Vagina (tissue), 2 donors: ENCODE data around the gene MCM3AP. TPM values are rescaled to one million over a fixed set of nuclear protein-coding genes. Genes with fewer than 3 reads are reported as not detected.

Experiments used
- DNase-seq, 2 donors: peaks; one replicate each; pipeline ENCODE4 v3.0.0-alpha.2; 2017; ENCODE audit errors: extremely low spot score in 2 of 2
- H3K27ac ChIP-seq: fragments of 200-600 bp; sonication (generic); one replicate; pipeline ENCODE4 v1.5.1; 2019
- H3K27me3 ChIP-seq: fragments of 200-600 bp; sonication (generic); one replicate; pipeline ENCODE4 v1.5.1; 2019
- H3K36me3 ChIP-seq, 2 donors: fragments of 200-600 bp; sonication (generic); one replicate each; pipeline ENCODE4 v1.5.1; 2017 to 2019
- H3K4me1 ChIP-seq: fragments of 200-600 bp; sonication (generic); one replicate; pipeline ENCODE4 v1.5.1; 2019
- H3K4me3 ChIP-seq, 2 donors: fragments of 200-600 bp; sonication (generic); 1 replicate in 1 of 2; 2 replicates in 1 of 2; pipeline ENCODE4 v1.5.1; 2016 to 2019
- H3K9me3 ChIP-seq: fragments of 200-600 bp; sonication (generic); one replicate; pipeline ENCODE4 v1.5.1; 2019
- CTCF ChIP-seq, 3 experiments: fragments of 450-650 bp in 2 of 3; fragments of 200-600 bp in 1 of 3; sonication (generic) in 1 of 3; IDR thresholded peaks; one replicate each; pipeline ENCODE4 v1.5.1; 2017 to 2019; ENCODE audit warnings: antibody characterized with exemption in 3 of 3, mild to moderate bottlenecking in 2 of 3, moderate library complexity in 2 of 3
- POLR2A ChIP-seq, 2 donors: fragments of 450-650 bp; IDR thresholded peaks; one replicate each; pipeline ENCODE4 v1.6.1; 2017; ENCODE audit warnings: antibody characterized with exemption in 2 of 2, mild to moderate bottlenecking in 2 of 2, moderate library complexity in 2 of 2
- POLR2AphosphoS5 ChIP-seq, 2 donors: sonication (generic); formaldehyde crosslinking; IDR thresholded peaks; one replicate each; pipeline ENCODE4 v1.9.0; 2017; ENCODE audit warnings: antibody characterized with exemption in 2 of 2, mild to moderate bottlenecking in 2 of 2, low read depth in 1 of 2; ENCODE audit not compliant: insufficient read depth in 1 of 2
- intact Hi-C: fragments of 100-400 bp; cut with DNase I; formaldehyde crosslinking; loops from one replicate; pipeline ENCODE4 v1.15.1; 2023
- total RNA-seq: library from RNA; depleted of rRNA; stranded (reverse); fragments of >200 nt; gene quantifications from one replicate; pipeline ENCODE4 v1.2.3, GENCODE V29; 2016

The MCM3AP gene
- total RNA-seq, 1 donor from 2014 or later = 115 TPM

- Histone ChIP-seq H3K27ac (no peak overlapping the region), H3K4me1 (no peaks in the 10 kb centered on the region), H3K9me3 (no peaks in the 10 kb centered on the region), H3K27me3 (no peaks in the 10 kb centered on the region), H3K4me3 (no peak overlapping the region), H3K36me3 (peaks cover 3 to 83% of the 10 kb centered on the region in 2 donors)
- no peak for DNase-seq
- TF ChIP-seq POLR2A (IDR thresholded peaks at IDR 0.05) = no peak
- TF ChIP-seq POLR2AphosphoS5 (IDR thresholded peaks at IDR 0.05; ENCODE audit: insufficient read depth in 1 of 2, low read depth in 1 of 2) = no peak
- no peak for TF ChIP-seq CTCF (IDR thresholded peaks at IDR 0.05)
- intact Hi-C loops = no loop called here
Measured at GRCh38 chr21:46264690-46265144, 20.7 kb downstream of the MCM3AP start.

- TF ChIP-seq POLR2A (IDR thresholded peaks at IDR 0.05) = no peak
- TF ChIP-seq POLR2AphosphoS5 (IDR thresholded peaks at IDR 0.05; ENCODE audit: insufficient read depth in 1 of 2, low read depth in 1 of 2) = no peak
- no peak for TF ChIP-seq CTCF (IDR thresholded peaks at IDR 0.05)
Measured at GRCh38 chr21:46264046-46264689, 21.2 kb downstream of the MCM3AP start.

GRCh38 chr21:46256501-46256994, 28.9 kb downstream of the MCM3AP start:
- TF ChIP-seq POLR2A (IDR thresholded peaks at IDR 0.05) (no peak), POLR2AphosphoS5 (IDR thresholded peaks at IDR 0.05; ENCODE audit: insufficient read depth in 1 of 2, low read depth in 1 of 2) (no peak), CTCF (IDR thresholded peaks at IDR 0.05) (no peak)
- H3K4me3 ChIP-seq = no peak overlapping the region
- intact Hi-C loops = no loop called here
- no peaks in the 10 kb centered on the region for H3K4me1 ChIP-seq
- no peaks in the 10 kb centered on the region for H3K9me3 ChIP-seq
- H3K27ac ChIP-seq = no peak overlapping the region
- DNase-seq = no peak
- peaks cover 0 to 99% of the 10 kb centered on the region in 2 donors for H3K36me3 ChIP-seq
- no peaks in the 10 kb centered on the region for H3K27me3 ChIP-seq

More at GRCh38 chr21:46264046-46264689, 21.2 kb downstream of the MCM3AP start:
- Histone ChIP-seq H3K27ac (no peak overlapping the region), H3K4me3 (no peak overlapping the region), H3K27me3 (no peaks in the 10 kb centered on the region), H3K36me3 (peaks cover 3 to 83% of the 10 kb centered on the region in 2 donors), H3K4me1 (no peaks in the 10 kb centered on the region), H3K9me3 (no peaks in the 10 kb centered on the region)
- no peak for DNase-seq
- intact Hi-C loops = no loop called here

GRCh38 chr21:46255758-46256337, 29.6 kb downstream of the MCM3AP start:
- Histone ChIP-seq H3K4me1 (no peaks in the 10 kb centered on the region), H3K4me3 (no peak overlapping the region), H3K36me3 (peaks cover 0 to 99% of the 10 kb centered on the region in 2 donors), H3K27me3 (no peaks in the 10 kb centered on the region), H3K27ac (no peak overlapping the region), H3K9me3 (no peaks in the 10 kb centered on the region)
- TF ChIP-seq POLR2A (IDR thresholded peaks at IDR 0.05) (no peak), CTCF (IDR thresholded peaks at IDR 0.05) (no peak), POLR2AphosphoS5 (IDR thresholded peaks at IDR 0.05; ENCODE audit: insufficient read depth in 1 of 2, low read depth in 1 of 2) (no peak)
- intact Hi-C loops = no loop called here
- DNase-seq = no peak

GRCh38 chr21:46255166-46255565, 30.2 kb downstream of the MCM3AP start:
- H3K9me3 ChIP-seq = no peaks in the 10 kb centered on the region
- no peaks in the 10 kb centered on the region for H3K4me1 ChIP-seq
- DNase-seq = no peak
- H3K27me3 ChIP-seq = no peaks in the 10 kb centered on the region
- H3K27ac ChIP-seq = no peak overlapping the region
- peaks cover 0 to 99% of the 10 kb centered on the region in 2 donors for H3K36me3 ChIP-seq
- intact Hi-C loops = no loop called here
- H3K4me3 ChIP-seq = no peak overlapping the region
- no peak for TF ChIP-seq CTCF (IDR thresholded peaks at IDR 0.05)
- TF ChIP-seq POLR2A (IDR thresholded peaks at IDR 0.05) = no peak
- TF ChIP-seq POLR2AphosphoS5 (IDR thresholded peaks at IDR 0.05; ENCODE audit: insufficient read depth in 1 of 2, low read depth in 1 of 2) = no peak
